ENCODE data around the gene COX7A2.
A peak's percentile ranks its signal among the peaks of the same experiment; 100 is the strongest.

Gene COX7A2

GRCh38 chr6:75209184-75209723 lies 34.3 kb downstream of the COX7A2 start:
- in situ Hi-C loops (cut with MboI; ENCODE audit: low pct_unique_long_range_greater_than_20kb, low sequenced_read_pairs, unreplicated experiment), result loop anchor here (25.0 kb wide), 2 partner anchors 797 to 1122 kb away; no protein-coding TSS in a partner anchor
- DNase-seq (ENCODE audit: low spot score), result no peak
- no peak for TF ChIP-seq CTCF (IDR thresholded peaks at IDR 0.05; ENCODE audit: extremely low read depth, insufficient read depth, missing control alignments)

GRCh38 chr6:75208298-75209183 lies 35.1 kb downstream of the COX7A2 start:
- peak; percentile 95 for TF ChIP-seq CTCF (IDR thresholded peaks at IDR 0.05; ENCODE audit: extremely low read depth, insufficient read depth, missing control alignments)
- peak; percentile 72 for DNase-seq (ENCODE audit: low spot score)
- in situ Hi-C loops (cut with MboI; ENCODE audit: low pct_unique_long_range_greater_than_20kb, low sequenced_read_pairs, unreplicated experiment), result loop anchor here (25.0 kb wide), 2 partner anchors 796 to 1121 kb away; no protein-coding TSS in a partner anchor

GRCh38 chr6:75206576-75207342 lies 36.8 kb downstream of the COX7A2 start:
- peak; percentile 27 for DNase-seq (ENCODE audit: low spot score)
- in situ Hi-C loops (cut with MboI; ENCODE audit: low pct_unique_long_range_greater_than_20kb, low sequenced_read_pairs, unreplicated experiment), result loop anchor here (25.0 kb wide), 2 partner anchors 794 to 1119 kb away; no protein-coding TSS in a partner anchor
- no peak for TF ChIP-seq CTCF (IDR thresholded peaks at IDR 0.05; ENCODE audit: extremely low read depth, insufficient read depth, missing control alignments)

GRCh38 chr6:75205776-75206575 lies 37.6 kb downstream of the COX7A2 start, which contains the start of gene COL12A1:
TSS of gene COL12A1 (minus strand) at chr6:75206053. CDS start at chr6:75202792, 3,261 bp downstream.
- peak; percentile 31 for DNase-seq (ENCODE audit: low spot score)
- in situ Hi-C loops (cut with MboI; ENCODE audit: low pct_unique_long_range_greater_than_20kb, low sequenced_read_pairs, unreplicated experiment), result loop anchor here (25.0 kb wide), 2 partner anchors 794 to 1119 kb away; no protein-coding TSS in a partner anchor
- TF ChIP-seq CTCF (IDR thresholded peaks at IDR 0.05; ENCODE audit: extremely low read depth, insufficient read depth, missing control alignments), result no peak

- TF ChIP-seq CTCF (IDR thresholded peaks at IDR 0.05; ENCODE audit: extremely low read depth, insufficient read depth, missing control alignments), result no peak
- in situ Hi-C loops (cut with MboI; ENCODE audit: low pct_unique_long_range_greater_than_20kb, low sequenced_read_pairs, unreplicated experiment), result loop anchor here (25.0 kb wide), 2 partner anchors 793 to 1118 kb away; no protein-coding TSS in a partner anchor
- peak; percentile 30 for DNase-seq (ENCODE audit: low spot score)
Observed at GRCh38 chr6:75204959-75205775, 38.4 kb downstream of the COX7A2 start.
